HG03159 (cell line): ENCODE measurements around the gene PTK6.

Experiments
- ATAC-seq: cut with Tn5 transposase; IDR thresholded peaks from one replicate; pipeline ENCODE4 v1.9.1; 2021; ENCODE audit warnings: mild to moderate bottlenecking, moderate library complexity; ENCODE audit not compliant: unreplicated experiment

The PTK6 gene

GRCh38 chr20:63497138-63497945 is 39.8 kb downstream of the PTK6 start:
- ATAC-seq, result no peak

GRCh38 chr20:63496596-63497120 is 40.5 kb downstream of the PTK6 start:
- no peak for ATAC-seq

GRCh38 chr20:63495741-63496595 is 41.2 kb downstream of the PTK6 start:
- ATAC-seq, result no peak

GRCh38 chr20:63495167-63495720 is 41.9 kb downstream of the PTK6 start:
- ATAC-seq, result no peak

GRCh38 chr20:63494420-63495166 is 42.6 kb downstream of the PTK6 start:
- ATAC-seq, result no peak

- ATAC-seq, result no peak
Measured at GRCh38 chr20:63494084-63494419, 43.1 kb downstream of the PTK6 start.

- no peak for ATAC-seq
Measured at GRCh38 chr20:63493563-63494020, 43.6 kb downstream of the PTK6 start.

- ATAC-seq, result no peak
Measured at GRCh38 chr20:63492982-63493381, 44.2 kb downstream of the PTK6 start.

- ATAC-seq, result no peak
Measured at GRCh38 chr20:63492518-63492917, 44.7 kb downstream of the PTK6 start.

- ATAC-seq, result no peak
Measured at GRCh38 chr20:63491635-63492230, 45.4 kb downstream of the PTK6 start.

GRCh38 chr20:63491078-63491477 is 46.1 kb downstream of the PTK6 start:
- ATAC-seq, result no peak

- no peak for ATAC-seq
Measured at GRCh38 chr20:63490416-63490815, 46.8 kb downstream of the PTK6 start.

- no peak for ATAC-seq
Measured at GRCh38 chr20:63488315-63489251, 48.6 kb downstream of the PTK6 start.

GRCh38 chr20:63487781-63488241 is 49.4 kb downstream of the PTK6 start:
- no peak for ATAC-seq

- no peak for ATAC-seq
Measured at GRCh38 chr20:63487116-63487764, 49.9 kb downstream of the PTK6 start.

- no peak for ATAC-seq
Measured at GRCh38 chr20:63486300-63486855, 50.8 kb downstream of the PTK6 start.

- ATAC-seq, result no peak
Measured at GRCh38 chr20:63484651-63485403, 52.3 kb downstream of the PTK6 start.

- ATAC-seq, result no peak
Measured at GRCh38 chr20:63484236-63484635, 52.9 kb downstream of the PTK6 start.
